AG09319 (cell line): ENCODE data around the gene HNRNPC.
A peak's percentile ranks its signal among the peaks of the same experiment; 100 is the strongest.
"Not testable (repeated sequence)": the region's sequence is repeated elsewhere in the genome, so short reads cannot be mapped to it uniquely, and the experiment has no call there.

ENCODE experiments used
- DNase-seq: peaks from one replicate; pipeline ENCODE4 v3.0.0-alpha.2; 2010; ENCODE audit warnings: low read depth; ENCODE audit errors: extremely low read depth
- TF ChIP-seq, protein P1 (sequence below): IDR thresholded peaks from 2 replicates; pipeline ENCODE4 v1.5.1; 2011; ENCODE audit warnings: low read depth, mild to moderate bottlenecking, inconsistent platforms, low read length, moderate library complexity

Gene HNRNPC

GRCh38 chr14:21227981-21228380, 41.3 kb downstream of the HNRNPC start:
- DNase-seq, result no peak
- TF ChIP-seq, protein P1, sequence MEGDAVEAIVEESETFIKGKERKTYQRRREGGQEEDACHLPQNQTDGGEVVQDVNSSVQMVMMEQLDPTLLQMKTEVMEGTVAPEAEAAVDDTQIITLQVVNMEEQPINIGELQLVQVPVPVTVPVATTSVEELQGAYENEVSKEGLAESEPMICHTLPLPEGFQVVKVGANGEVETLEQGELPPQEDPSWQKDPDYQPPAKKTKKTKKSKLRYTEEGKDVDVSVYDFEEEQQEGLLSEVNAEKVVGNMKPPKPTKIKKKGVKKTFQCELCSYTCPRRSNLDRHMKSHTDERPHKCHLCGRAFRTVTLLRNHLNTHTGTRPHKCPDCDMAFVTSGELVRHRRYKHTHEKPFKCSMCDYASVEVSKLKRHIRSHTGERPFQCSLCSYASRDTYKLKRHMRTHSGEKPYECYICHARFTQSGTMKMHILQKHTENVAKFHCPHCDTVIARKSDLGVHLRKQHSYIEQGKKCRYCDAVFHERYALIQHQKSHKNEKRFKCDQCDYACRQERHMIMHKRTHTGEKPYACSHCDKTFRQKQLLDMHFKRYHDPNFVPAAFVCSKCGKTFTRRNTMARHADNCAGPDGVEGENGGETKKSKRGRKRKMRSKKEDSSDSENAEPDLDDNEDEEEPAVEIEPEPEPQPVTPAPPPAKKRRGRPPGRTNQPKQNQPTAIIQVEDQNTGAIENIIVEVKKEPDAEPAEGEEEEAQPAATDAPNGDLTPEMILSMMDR, result no peak

DNA sequence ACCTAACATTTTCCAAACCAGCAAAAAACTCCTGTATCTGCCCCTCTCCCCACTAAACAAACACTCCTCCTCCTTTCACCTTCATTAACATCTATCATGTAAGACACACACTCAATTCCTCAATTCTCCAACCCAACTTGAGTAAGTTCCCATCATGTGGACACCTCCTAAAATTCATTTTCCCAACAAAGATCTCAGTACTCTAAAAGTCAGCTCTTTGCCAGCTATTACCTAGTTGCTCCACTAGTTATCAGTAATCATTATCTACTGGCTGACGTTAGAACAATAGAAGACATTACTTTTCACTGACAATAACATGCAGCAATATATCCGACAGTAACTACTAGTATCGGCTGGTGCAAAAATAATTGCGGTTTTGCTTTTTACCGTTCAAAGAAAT, 42.1 kb downstream of the HNRNPC start:
- TF ChIP-seq, protein P1, result no peak
- DNase-seq, result no peak

DNA sequence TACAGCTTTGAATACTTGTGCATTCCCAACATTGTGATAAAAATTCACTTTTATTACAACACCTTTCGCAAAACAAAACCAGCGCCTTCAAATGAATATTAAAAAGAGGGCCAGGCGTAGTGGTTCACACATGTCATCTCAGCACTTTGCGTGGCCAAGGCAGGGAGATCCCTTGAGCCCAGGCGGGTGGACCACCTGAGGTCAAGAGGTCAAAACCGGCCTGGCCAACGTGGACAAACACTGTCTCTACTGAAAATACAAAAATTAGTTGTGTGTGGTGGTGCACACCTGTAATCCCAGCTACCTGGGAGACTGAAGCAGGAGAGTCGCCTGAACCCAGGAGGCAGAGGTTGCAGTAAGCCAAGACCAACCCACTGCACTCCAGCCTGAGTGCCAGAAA, 42.8 kb downstream of the HNRNPC start:
- no peak for DNase-seq
- TF ChIP-seq, protein P1, result no peak

DNA sequence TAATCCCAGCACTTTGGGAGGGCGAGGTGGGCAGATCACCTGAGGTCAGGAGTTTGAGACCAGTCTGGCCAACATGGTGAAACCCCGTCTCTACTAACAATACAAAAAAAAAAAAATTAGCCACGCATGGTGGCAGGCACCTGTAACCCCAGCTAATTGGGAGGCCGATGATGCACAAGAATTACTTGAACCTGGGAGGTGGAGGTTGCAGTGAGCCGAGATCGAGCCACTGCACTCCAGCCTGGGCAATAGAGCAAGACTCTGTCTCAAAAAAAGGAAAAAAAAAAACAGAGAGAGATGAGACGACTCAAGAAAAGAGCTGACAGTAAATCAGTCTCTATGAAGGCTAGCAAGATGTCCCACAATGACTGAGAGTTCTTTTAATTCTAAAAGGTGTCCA, 44.1 kb downstream of the HNRNPC start:
- DNase-seq, result not testable (repeated sequence)

DNA sequence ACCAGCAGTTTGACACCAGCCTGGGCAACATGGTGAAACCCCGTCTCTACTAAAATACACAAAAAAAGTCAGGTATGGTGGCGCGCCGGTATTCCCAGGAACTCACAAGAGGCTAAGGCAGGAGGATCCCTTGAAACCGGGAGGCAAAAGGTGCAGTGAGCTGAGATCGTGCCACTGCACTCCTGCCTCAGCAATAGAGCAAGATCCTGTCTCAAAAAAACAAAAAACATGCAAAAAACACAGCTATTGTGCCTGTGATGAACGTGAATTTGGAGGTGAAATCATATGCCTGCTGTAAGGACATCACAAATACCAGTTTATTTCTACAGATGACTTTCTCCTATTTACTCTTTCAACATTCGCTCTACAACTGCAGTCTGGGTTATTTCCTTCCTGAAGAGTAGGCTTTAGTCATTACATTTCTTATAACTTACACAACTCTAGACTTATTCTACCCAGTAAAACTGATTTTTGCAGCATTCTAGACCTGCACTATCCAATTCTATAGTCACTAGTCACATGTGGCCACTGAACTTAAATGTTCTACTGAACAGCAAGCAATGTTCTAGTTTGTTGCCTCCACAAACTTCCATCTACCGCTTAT, 48.3 kb downstream of the HNRNPC start:
- no peak for DNase-seq

GRCh38 chr14:21219561-21220111, 49.6 kb downstream of the HNRNPC start:
- TF ChIP-seq, protein P1, result no peak
- DNase-seq, result peak; percentile 52

More for the DNA sequence above, 48.3 kb downstream of the HNRNPC start:
- TF ChIP-seq, protein P1, result no peak

DNA sequence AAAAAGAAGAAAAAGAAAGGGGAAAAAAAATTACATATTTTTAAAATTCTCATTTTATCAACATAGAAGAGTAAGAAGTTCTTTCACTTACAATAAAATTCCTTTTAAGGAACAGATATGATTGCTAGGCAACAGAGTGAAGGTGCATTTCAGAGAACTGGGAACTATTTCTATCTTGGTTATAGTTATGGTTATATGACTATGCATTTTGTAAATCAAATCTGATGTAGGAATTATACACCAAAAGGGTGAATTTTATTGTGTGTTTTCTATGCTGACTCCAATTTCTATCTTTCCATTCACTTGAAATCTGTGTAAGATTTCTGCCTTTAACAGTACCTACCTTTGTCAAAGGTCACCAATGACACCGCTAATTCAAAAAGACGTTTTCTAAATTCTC, 50.1 kb downstream of the HNRNPC start:
- DNase-seq, result no peak
- TF ChIP-seq, protein P1, result no peak

DNA sequence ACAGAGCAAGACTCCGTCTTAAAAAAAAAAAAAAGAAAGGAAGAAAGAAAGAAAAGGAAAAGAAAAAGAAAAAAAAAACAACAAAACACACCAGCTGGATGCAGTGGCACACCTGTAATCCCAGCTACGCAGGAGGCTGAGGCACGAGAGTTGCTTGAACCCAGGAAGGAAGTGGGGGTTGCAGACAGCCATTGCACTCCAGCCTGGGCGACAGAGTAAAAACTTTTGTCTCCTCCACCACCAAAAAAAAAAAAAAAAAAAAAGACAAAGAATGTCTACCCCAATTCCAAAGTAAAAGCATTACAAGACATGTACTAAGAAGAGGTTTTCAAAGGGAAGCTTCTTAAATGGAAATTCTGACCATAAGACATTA, 53.4 kb downstream of the HNRNPC start:
- TF ChIP-seq, protein P1, result no peak
- no peak for DNase-seq
